ENCODE results near the gene KCNIP3.

The KCNIP3 gene

DNA sequence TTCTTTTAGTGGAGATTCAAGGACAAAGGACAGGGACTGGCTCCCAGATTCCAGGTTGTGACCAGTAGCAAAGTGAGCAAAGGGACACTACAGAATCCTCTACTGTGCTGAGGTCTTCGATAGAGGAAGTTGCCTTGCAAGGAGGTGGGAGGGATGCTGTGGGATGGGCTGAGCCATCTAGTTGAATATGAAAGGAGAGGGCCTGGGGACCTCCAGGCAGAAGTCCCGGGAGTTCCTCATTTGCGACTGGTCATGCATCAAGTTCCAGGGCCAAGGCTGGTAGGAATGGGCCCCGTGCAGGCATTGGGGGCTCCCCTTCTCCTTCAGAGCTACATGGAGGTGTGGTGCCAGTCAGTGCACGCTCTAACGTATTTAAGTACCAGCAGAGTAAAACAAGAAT is 35.5 kb upstream of the KCNIP3 start (continued):
- TF ChIP-seq INSM2 (tag by site-specific recombination; IDR thresholded peaks at IDR 0.05) (no peak), ZNF785 (tag by site-specific recombination; IDR thresholded peaks at IDR 0.05) (no peak), ZNF701 (tag by site-specific recombination; IDR thresholded peaks at IDR 0.05) (no peak), OVOL3 (tag by site-specific recombination; IDR thresholded peaks at IDR 0.05) (no peak), ZIC2 (tag by site-specific recombination; IDR thresholded peaks at IDR 0.05) (no peak), ZNF292 (tag by site-specific recombination; IDR thresholded peaks at IDR 0.05; ENCODE audit: borderline replicate concordance, low read depth) (no peak), ZNF621 (tag by site-specific recombination; IDR thresholded peaks at IDR 0.05) (no peak), TRIM28 (IDR thresholded peaks at IDR 0.05; ENCODE audit: borderline replicate concordance, low read length) (no peak), ZNF341 (tag by site-specific recombination; IDR thresholded peaks at IDR 0.05; ENCODE audit: low read depth) (no peak), ZNF302 (tag by site-specific recombination; IDR thresholded peaks at IDR 0.05; ENCODE audit: low read depth) (no peak)
- TF ChIP-seq, protein P1, sequence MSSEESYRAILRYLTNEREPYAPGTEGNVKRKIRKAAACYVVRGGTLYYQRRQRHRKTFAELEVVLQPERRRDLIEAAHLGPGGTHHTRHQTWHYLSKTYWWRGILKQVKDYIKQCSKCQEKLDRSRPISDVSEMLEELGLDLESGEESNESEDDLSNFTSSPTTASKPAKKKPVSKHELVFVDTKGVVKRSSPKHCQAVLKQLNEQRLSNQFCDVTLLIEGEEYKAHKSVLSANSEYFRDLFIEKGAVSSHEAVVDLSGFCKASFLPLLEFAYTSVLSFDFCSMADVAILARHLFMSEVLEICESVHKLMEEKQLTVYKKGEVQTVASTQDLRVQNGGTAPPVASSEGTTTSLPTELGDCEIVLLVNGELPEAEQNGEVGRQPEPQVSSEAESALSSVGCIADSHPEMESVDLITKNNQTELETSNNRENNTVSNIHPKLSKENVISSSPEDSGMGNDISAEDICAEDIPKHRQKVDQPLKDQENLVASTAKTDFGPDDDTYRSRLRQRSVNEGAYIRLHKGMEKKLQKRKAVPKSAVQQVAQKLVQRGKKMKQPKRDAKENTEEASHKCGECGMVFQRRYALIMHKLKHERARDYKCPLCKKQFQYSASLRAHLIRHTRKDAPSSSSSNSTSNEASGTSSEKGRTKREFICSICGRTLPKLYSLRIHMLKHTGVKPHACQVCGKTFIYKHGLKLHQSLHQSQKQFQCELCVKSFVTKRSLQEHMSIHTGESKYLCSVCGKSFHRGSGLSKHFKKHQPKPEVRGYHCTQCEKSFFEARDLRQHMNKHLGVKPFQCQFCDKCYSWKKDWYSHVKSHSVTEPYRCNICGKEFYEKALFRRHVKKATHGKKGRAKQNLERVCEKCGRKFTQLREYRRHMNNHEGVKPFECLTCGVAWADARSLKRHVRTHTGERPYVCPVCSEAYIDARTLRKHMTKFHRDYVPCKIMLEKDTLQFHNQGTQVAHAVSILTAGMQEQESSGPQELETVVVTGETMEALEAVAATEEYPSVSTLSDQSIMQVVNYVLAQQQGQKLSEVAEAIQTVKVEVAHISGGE (tag by site-specific recombination; conservative IDR thresholded peaks at IDR 0.05; ENCODE audit: low read depth), result no peak
- TF ChIP-seq, protein P2, sequence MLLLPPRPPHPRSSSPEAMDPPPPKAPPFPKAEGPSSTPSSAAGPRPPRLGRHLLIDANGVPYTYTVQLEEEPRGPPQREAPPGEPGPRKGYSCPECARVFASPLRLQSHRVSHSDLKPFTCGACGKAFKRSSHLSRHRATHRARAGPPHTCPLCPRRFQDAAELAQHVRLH (tag by site-specific recombination; IDR thresholded peaks at IDR 0.05), result no peak
- TF ChIP-seq, protein P3, sequence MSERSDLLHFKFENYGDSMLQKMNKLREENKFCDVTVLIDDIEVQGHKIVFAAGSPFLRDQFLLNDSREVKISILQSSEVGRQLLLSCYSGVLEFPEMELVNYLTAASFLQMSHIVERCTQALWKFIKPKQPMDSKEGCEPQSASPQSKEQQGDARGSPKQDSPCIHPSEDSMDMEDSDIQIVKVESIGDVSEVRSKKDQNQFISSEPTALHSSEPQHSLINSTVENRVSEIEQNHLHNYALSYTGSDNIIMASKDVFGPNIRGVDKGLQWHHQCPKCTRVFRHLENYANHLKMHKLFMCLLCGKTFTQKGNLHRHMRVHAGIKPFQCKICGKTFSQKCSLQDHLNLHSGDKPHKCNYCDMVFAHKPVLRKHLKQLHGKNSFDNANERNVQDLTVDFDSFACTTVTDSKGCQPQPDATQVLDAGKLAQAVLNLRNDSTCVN (tag by site-specific recombination; optimal IDR thresholded peaks at IDR 0.05), result no peak

GRCh38 chr2:95262896-95263542 is 34.1 kb upstream of the KCNIP3 start:
- no peaks in the 10 kb centered on the region for H3K9me3 ChIP-seq (ENCODE audit: control insufficient read depth, insufficient read depth, low read depth, low read length)
- CTCF ChIA-PET, result interaction anchor here (0.7 kb wide), 1 partner anchor 32 kb away, joined by 3 read pairs; no protein-coding TSS in a partner anchor
- H3K27ac ChIP-seq (ENCODE audit: extremely low read depth, low read depth, low read length), result no peak overlapping the region
- no peak overlapping the region for H3K4me3 ChIP-seq (ENCODE audit: low read depth, low read length)
- H3K36me3 ChIP-seq (ENCODE audit: control insufficient read depth in 2 of 2, insufficient read depth in 1 of 2, low read length in 2 of 2), result no peaks in the 10 kb centered on the region
- no peaks in the 10 kb centered on the region for H3K4me1 ChIP-seq (ENCODE audit: control insufficient read depth, insufficient read depth, low read length)
- POLR2A ChIA-PET, result interaction anchor here (0.6 kb wide), 1 partner anchor 103 kb away, joined by 3 read pairs; the partner anchor contains the start of gene ZNF514
- TF ChIP-seq ZBTB21 (tag by site-specific recombination; IDR thresholded peaks at IDR 0.05) (no peak), ZNF239 (tag by site-specific recombination; IDR thresholded peaks at IDR 0.05) (no peak), KLF1 (tag by site-specific recombination; IDR thresholded peaks at IDR 0.05) (no peak), ZSCAN23 (tag by site-specific recombination; IDR thresholded peaks at IDR 0.05) (no peak), ZXDB (tag by site-specific recombination; IDR thresholded peaks at IDR 0.05) (no peak), ZNF548 (tag by site-specific recombination; IDR thresholded peaks at IDR 0.05) (no peak), ZNF394 (tag by site-specific recombination; IDR thresholded peaks at IDR 0.05; ENCODE audit: borderline replicate concordance) (no peak), ZNF747 (tag by site-specific recombination; IDR thresholded peaks at IDR 0.05) (no peak), ZNF221 (tag by site-specific recombination; IDR thresholded peaks at IDR 0.05; ENCODE audit: borderline replicate concordance) (no peak), ZNF530 (tag by site-specific recombination; IDR thresholded peaks at IDR 0.05; ENCODE audit: low read depth) (no peak), ZNF16 (tag by site-specific recombination; IDR thresholded peaks at IDR 0.05; ENCODE audit: low read depth) (no peak), ZNF677 (tag by site-specific recombination; IDR thresholded peaks at IDR 0.05) (no peak), ZNF48 (tag by site-specific recombination; IDR thresholded peaks at IDR 0.05) (no peak)
- TF ChIP-seq, protein P4, sequence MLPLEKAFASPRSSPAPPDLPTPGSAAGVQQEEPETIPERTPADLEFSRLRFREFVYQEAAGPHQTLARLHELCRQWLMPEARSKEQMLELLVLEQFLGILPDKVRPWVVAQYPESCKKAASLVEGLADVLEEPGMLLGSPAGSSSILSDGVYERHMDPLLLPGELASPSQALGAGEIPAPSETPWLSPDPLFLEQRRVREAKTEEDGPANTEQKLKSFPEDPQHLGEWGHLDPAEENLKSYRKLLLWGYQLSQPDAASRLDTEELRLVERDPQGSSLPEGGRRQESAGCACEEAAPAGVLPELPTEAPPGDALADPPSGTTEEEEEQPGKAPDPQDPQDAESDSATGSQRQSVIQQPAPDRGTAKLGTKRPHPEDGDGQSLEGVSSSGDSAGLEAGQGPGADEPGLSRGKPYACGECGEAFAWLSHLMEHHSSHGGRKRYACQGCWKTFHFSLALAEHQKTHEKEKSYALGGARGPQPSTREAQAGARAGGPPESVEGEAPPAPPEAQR (tag by site-specific recombination; IDR thresholded peaks at IDR 0.05), result no peak
- TF ChIP-seq, protein P5, sequence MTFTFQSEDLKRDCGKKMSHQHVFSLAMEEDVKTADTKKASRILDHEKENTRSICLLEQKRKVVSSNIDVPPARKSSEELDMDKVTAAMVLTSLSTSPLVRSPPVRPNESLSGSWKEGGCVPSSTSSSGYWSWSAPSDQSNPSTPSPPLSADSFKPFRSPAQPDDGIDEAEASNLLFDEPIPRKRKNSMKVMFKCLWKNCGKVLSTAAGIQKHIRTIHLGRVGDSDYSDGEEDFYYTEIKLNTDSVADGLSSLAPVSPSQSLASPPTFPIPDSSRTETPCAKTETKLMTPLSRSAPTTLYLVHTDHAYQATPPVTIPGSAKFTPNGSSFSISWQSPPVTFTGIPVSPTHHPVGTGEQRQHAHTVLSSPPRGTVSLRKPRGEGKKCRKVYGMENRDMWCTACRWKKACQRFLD (tag by site-specific recombination; IDR thresholded peaks at IDR 0.05), result no peak
